ENCODE data around the gene RALBP1.

RALBP1 gene

DNA sequence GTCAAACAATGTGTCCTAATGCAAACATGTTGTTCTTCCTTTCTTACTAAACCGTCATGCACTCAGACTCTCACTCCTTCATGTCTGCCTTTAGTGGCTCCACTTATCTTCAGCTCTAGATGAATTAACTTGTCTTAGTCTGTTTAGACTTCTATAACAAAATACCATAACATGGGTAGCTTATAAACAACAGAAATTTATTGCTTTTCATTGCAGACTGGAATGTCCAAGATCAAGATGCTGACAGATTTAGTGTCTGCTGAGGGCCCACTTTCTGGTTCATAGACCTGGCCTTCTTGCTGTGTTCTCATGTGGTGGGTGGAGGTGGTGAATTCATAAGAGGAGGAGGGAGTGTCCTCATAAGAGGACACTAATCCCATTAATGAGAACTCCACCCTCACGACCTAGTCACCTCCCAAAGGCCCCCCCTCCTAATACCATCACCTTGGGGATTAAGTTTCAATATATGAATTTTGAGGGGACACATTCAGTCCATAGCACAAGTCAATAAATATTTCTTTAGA, 32.3 kb downstream of the RALBP1 start:
- DNase-seq (ENCODE audit: low read depth, low spot score) = no peak

DNA sequence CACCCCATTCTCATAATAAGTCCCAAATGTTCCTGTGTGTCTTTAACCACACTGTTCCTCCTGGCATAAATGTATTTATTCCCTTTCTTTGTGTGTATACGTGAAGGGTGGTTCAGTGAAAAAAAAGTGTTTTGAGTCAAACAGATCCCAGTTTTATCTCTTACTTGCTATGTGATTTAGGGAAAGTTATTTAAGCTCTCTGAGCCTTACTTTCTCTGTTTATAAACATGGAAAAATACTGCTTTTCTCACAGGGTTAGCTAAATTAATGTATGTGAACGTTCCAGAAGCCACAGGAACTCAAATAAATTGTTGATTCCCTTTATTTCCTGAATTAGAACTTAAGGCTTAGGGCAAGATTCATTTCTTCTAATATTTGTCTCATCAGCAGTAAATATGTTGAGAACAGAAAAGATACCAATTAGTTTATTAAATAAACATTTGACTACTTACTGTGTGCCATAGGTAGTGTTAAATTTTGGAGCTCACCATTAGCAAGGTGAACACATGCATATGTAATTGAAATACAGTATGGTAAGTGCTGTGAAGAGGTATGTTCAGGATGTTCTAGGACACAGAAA, 33.2 kb downstream of the RALBP1 start:
- DNase-seq (ENCODE audit: low read depth, low spot score) = no peak

DNA sequence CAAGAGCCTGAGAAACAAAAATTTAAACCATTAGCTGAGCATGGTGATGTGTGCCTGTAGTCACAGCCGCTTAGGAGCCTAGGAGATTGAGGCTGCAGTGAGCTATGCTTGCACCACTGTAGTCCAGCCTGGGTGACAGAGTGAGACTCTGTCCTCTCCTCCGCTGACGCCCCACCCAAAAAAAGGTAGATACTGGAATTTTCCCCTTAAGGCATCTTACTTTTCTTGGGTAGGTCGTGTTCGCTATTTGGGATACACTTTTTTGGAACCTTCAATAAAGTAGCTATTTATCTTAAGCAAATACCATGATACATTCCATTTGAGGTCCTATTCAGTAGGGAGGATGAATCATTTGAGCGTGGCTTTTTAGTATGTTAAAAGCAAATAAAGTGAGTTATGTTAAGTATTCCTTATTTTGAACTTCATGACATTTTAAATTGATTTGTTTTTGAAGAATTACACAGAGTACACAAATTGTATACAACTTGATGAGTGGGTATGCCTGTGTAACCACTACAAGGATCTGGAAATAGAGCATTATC, 38.7 kb downstream of the RALBP1 start:
- peak; percentile 28 for DNase-seq (ENCODE audit: low read depth, low spot score)

DNA sequence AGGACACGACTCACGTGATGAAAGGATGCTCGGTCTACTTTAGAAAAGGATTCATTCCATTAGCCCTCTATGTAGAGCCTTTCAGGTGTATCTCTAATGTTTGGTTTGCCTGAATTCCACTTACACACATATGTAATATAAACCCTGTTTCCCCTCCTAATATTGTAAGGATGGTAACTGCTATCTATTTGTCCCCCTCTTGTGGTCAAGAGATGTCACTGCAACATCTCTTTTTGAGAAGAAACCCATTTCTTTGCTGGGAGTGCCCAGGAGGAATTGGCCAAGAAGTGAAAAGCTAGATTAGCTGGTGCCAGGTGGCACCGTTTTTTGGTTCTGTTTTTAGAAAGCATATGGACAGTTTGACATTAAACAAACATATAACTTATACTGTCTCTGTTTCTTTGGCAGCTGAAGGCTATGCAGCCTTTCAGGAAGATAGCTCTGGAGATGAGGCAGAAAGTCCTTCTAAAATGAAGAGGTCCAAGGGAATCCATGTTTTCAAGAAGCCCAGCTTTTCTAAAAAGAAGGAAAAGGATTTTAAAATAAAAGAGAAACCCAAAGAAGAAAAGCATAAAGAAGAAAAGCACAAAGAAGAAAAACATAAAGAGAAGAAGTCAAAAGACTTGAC, 41.2 kb downstream of the RALBP1 start:
- DNase-seq (ENCODE audit: low read depth, low spot score) = peak; percentile 9

DNA sequence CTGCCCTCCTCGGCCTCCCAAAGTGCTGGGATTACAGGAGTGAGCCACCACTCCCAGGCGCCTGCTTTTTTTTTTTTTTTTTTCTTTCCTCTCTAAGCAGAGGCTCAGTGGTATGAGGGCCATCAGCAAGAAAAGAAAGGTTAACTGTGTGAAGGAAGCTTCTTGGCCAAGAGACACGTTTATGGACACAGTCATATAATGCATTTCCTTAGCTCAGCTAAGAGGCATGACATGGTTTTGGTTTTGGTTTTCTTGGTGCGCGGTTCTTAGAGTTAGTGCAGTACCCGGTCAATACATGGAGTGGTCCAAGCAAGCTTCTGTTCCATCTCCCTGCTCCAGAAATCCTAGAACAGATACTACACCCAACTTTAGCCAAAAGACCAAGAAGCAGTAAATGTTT, 42.6 kb downstream of the RALBP1 start:
- no peak for DNase-seq (ENCODE audit: low read depth, low spot score)

DNA sequence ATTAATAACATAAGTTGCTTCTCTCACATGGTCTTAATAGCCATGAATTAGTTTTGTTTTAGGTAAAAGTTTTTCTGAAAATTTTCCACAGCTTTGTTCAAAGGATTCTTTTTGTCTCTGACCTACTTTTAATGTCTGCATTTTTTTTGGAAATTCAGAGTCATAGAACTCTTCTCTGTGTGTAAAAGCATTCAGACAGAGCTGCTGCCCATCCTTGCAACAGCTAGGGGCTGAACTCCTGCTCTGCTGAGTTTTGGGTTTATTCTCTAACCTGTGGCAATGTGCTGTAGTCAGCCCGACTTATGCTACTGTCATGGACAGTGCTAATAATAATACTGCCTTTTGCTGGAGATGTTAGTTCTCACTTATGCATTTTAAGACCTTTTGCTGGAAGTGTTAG, 44.1 kb downstream of the RALBP1 start:
- no peak for DNase-seq (ENCODE audit: low read depth, low spot score)

DNA sequence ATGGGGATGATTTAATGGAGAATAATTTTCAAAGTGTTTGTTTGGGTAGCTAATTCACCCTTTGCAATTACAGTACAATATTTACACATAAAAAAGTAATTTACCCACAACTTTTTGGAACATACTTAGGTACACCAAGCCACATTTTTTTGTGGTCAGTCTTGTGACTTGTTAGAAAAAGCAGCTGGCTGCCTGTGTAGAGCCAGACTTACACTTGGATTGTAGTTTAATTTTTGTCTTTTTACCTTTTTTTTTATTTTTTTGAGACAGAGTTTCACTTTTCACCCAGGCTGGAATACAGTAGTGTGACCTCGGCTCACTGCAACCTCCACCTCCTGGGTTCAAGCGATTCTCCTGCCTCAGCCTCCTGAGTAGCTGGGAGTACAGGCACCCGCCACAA, 45.4 kb downstream of the RALBP1 start:
- DNase-seq (ENCODE audit: low read depth, low spot score) = no peak

DNA sequence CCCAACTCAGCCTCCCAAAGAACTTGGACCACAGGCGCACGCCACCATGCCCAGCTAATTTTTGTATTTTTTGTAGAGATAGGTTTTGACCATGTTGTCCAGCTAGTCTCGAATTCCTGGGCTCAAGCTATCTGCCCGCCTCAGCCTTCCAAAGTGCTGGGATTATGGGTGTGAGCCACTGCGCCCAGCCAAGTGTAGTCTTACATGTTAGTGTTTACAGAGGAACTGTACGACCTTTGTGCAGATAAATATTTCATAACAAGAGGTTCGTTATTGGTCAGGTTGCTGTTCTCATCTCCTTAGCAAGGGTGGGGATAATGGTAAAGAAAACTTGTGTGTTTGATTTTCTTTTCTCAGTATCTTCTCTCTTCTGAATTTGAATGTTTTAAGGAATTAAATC, 46.5 kb downstream of the RALBP1 start:
- DNase-seq (ENCODE audit: low read depth, low spot score) = no peak

DNA sequence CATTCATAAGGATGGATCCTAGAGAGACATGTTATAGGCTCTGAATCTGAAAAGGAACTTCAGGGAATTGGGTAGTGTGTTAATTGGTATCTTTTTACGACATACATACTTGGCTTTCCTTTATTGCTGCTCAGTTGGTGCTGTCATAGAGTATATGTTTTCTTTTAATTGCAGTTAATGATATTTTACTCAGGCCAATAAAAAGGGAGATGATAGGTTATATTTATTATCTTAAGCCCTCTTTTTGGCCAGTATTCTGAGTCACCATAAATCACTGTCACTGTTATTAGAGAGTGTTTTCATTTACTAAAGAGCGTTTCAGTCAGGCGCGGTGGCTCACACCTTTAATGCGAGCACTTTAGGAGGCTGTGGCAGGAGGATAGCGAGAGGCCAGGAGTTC, 47.6 kb downstream of the RALBP1 start:
- DNase-seq (ENCODE audit: low read depth, low spot score) = no peak

DNA sequence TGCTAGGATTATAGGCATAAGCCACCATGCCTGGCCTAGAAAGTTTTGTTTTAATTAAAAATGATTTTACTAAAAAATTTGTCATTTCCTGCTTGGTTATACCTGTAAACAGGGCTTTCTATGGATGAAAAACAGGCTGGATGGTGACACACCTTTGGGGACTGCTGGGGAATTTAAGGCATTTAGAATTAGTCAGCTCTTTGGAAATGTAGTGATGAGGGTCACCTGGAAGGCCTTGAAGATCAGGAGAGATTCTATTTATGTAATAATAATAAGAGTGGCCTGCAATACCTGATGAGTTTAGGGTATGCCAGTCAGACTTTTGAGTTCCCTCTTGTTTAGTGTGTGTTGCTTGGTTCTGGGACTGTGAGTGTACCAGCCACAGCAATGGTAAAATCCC, 51.1 kb downstream of the RALBP1 start:
- no peak for DNase-seq (ENCODE audit: low read depth, low spot score)

DNA sequence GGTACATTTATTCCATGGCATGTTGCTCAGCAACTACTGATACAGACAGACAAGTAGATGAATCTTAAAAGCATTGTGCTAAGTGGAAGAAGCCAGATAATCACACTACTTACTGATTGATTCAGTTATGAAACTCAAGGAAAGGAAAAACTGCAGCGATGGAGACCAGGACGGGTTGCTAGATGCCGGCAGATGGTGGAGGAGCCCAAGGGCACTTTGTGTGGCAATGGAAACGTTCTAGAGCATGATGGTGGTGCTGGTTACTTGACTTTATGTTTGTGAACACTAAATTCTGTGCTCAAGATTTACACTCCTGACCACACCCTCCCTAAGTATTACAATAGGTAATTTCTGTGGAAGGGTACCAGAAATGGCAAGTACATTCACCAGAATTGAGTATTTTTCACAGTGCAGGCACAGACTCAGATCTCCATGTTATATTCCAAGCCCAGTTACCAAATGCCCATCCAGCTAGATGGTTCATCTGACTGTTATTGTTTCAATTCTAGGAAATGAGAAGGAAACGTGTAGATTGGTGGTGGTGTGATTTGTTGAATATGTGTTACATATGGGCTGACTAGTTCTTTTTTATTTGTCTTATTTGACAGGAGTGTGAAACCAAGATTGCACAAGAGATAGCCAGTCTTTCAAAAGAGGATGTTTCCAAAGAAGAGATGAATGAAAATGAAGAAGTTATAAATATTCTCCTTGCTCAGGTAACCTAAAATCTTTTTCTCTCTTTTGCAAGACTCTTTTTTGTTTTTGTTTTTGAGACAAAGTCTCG, 55.1 kb downstream of the RALBP1 start:
- no peak for DNase-seq (ENCODE audit: low read depth, low spot score)

DNA sequence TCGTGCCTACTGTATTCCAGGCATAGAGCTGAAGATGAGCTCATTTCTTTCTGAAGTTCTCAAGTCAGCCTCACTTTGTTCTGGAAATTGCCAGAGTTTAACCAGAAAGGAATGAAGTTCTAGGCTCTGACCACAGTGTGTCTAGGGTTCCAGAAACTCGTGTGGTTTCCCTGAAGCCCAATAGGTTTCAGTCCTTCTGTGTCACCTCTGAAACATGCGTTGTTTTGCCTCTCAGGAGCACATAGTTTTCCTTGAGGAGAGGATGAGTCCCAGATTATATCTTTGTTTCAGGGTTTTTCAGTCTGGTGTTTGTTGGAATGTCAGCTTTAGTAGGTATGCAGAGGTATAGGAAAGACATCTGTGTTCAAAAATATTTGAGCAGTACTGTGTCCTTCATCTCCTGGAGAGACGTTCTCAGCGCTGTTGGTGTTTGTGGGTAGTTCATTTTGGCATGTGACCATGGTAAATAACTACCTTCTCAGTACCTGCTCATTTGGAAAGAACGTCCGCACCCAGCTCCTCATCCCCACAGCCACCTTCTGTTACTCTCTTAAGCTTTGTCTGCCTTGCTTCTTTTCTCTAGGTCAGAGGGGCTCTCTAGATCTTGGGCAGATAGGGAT, 56.6 kb downstream of the RALBP1 start:
- no peak for DNase-seq (ENCODE audit: low read depth, low spot score)

DNA sequence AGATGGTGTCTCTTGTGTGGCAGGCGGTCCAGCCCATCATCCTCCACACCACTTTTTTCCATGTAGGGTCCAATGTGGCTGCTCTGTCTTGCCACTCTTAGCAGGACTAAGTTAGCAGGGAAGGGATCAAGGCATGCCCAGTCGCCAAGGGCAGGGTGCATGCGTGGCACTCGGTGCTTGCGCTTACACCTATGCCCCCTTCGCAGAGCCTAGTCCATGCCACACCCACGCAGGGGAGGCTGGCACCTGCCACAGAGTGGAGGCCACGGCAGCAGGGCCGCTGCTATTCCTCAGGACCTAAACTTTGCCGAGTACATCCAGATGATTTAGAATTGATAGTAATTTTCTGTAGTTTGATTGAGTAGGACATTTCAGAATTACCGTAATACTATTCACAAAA, 59.5 kb downstream of the RALBP1 start:
- no peak for DNase-seq (ENCODE audit: low read depth, low spot score)

DNA sequence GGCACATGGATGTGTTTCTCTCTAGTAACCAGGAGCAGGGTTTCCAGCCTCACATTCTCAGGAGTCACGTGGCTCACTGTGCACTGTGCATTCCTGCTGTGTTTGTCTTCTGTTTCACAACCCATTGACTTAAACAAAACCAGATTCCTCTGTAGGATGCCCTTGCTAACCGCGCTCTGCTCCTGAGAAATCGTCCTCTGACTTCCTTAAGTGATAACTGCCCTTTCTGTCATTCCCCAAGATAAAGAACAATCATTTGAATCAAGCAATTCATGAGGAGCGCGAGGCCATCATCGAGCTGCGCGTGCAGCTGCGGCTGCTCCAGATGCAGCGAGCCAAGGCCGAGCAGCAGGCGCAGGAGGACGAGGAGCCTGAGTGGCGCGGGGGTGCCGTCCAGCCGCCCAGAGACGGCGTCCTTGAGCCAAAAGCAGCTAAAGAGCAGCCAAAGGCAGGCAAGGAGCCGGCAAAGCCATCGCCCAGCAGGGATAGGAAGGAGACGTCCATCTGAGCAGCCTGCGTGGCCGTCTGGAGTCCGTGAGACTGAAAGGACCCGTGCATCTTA, 60.2 kb downstream of the RALBP1 start:
- DNase-seq (ENCODE audit: low read depth, low spot score) = peak; percentile 79

DNA sequence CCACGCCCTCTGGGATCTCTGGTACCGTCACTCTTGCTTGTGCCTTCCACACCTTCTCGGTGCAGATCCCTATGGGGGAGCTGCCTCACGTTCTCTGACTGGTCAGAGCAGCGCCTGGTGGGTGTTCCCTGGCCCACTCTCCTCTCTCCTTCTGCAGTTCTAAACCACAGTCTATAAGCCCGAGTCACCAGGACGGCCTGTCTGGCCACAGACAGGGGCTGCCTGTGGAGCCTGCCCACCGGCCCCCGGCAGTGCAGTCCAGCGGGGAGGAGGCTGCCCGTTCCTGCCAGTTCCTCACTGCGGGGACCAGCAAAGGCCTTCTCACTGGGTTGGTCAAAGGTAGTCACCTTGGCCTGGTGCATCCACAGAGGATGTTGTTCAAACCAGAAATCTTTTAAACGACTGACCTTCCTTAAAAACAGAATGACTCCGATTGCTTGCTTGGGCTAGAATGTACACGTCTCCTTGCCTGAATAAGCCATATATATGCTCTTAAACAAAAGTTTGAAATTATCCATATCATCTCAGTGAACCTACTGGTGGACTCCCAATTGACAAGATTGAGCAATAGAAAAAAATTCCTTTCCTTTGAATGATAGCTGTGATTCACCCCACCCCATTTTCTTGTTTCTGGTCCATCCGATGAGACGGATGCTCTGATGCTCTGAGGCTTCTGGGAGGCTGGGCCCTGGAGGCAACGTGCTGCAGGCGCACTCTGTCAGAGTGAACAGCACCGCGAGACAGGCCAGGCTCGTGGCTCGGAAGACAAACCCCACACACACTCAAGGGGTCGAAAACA, 61.2 kb downstream of the RALBP1 start:
- DNase-seq (ENCODE audit: low read depth, low spot score) = no peak

DNA sequence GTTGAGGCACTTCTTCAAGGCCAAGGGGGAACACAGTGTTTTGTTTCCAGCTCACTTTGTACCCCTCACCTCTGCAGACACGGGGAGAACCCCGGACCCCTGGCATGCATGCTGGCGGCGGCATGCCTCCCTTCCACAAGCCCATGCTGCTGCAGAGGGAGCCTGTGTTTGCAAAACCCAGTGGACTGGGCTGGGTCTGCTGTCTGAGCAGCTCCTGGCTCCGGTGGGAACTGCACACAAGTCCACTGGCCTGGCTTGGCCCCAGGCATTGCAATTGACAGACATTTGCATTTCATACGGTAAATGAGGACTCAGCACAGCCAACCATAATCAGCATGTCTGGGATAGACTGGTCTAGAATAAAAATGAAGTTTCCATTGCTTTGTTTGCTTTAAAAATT, 62.4 kb downstream of the RALBP1 start:
- no peak for DNase-seq (ENCODE audit: low read depth, low spot score)

DNA sequence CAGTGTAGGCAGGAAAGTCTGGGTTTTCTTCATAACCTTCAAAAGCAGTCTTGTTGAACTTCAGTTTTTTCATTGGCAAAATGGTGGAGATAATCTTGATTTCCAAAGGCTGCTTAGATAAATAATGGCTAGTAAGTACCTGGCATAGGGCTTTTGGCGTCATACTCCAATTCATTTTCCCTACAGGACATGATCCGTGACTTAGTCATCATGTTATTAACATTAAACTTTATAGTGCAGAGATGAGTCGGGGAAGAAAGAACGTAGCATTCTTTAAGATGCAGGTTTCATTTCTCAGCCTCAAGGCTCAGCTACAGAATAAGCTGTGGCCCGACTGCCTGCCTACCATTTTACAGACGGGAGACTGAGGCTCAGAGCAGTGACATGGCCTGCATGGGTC, 64.0 kb downstream of the RALBP1 start:
- DNase-seq (ENCODE audit: low read depth, low spot score) = no peak

DNA sequence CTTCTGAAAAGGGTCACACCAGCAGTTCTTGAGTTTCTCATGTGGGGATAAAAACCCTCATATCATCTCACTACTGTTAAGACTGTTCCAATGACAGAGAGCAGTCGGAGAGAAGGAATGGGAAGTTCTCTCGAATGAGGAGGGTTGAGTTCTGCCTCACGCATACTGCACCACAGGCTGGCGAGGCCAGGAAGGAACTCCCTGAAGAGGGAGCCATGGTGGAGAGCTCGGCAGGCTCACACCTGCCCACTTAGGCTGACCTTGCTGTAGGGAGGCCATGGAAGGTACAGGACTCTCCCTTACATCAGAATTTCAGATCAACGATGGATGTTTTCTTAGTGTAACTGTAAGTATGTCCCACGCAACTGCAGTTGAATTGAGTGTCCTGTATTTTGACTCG, 64.6 kb downstream of the RALBP1 start:
- no peak for DNase-seq (ENCODE audit: low read depth, low spot score)

DNA sequence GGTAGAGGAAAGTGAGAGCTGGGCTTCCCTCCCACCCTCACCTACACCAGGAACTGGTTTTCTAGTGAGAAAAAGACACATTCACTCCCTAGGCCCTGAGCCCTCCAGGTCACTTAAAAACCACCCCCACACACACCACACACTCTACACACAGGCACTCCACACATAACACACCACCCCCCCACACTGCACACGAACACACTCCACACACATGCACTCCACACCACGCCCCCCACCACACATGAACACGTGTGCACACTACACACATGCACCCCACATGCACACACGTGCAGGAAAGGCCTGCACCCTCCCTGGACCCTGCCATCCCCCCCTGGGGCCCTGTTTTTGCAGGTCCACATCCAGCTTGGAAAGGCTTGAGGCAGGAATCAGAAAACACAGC, 67.6 kb downstream of the RALBP1 start:
- no peak for DNase-seq (ENCODE audit: low read depth, low spot score)

DNA sequence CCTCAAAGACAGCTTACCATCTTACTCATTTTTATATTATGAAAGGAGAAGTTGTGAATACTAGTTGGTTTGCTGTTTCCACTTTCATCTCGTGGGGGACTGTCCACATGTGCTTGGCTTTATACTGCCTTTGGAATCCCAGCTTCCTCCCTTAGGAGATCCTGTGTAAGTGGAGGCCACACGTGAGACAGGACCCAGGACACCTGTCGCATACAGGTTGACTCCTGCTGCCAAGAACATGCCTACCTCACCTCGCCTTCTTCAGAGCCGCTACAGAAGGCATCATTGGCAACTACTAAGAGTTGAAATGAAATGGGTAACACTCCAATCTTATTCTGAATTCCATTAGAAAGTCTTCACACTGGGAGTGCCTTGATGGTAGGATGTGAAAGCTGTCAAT, 69.7 kb downstream of the RALBP1 start:
- no peak for DNase-seq (ENCODE audit: low read depth, low spot score)

DNA sequence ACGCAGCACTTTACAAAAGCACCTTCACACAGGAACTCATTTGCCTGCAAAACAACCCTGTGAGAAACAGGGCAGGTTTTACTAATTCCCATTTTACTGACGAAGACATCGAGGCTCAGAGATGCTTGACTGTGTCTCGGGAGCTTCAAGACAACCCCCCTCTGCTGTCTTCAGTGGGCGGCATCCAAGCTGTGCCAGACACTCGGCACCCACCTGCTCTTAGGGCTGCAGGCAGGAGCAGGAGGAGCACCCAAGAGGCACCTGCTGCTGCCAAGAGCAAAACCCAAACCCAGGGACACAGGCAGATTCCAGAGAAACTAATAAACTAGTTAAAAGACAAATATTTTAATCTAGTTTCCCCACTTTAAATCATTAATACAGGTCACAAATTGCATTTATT, 71.2 kb downstream of the RALBP1 start:
- DNase-seq (ENCODE audit: low read depth, low spot score) = no peak
